ENCODE measurements around the gene CD74. TPM values are rescaled to one million over a fixed set of nuclear protein-coding genes. Genes with fewer than 3 reads are reported as not detected.

Gene CD74
- total RNA-seq, 1 experiment from 2014 or later: 12.7 TPM

DNA sequence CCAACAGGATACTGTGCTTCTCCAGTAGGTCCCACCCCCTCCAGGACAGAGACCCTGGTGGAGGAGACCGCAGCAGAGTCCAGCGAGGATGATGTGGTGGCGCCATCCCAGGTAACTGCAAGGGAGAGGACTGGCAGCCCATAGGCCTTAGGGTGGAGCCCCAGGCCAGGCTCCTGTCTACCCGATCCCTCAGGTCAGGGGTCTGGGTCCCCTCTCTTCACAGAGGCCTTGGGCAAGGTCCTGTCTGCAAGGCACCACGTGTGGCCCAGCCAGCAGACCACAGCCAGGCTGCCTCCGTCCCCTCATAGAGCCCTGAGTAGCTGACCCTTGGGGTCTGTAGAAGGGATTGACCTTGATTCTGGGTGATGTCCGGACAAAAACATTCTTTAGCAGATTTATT lies 20.0 kb downstream of the CD74 start:
- no peaks in the 10 kb centered on the region for H3K9me3 ChIP-seq (ENCODE audit: control insufficient read depth, insufficient read depth, low read depth, low read length)
- H3K27ac ChIP-seq (ENCODE audit: low read length): no peak overlapping the region
- intact Hi-C loops (cut with micrococcal nuclease; ENCODE audit: unreplicated experiment) (no loop called here), in situ Hi-C loops (cut with HindIII; ENCODE audit: low pct_unique_long_range_greater_than_20kb, low sequenced_read_pairs) (no loop called here)
- H3K4me3 ChIP-seq (ENCODE audit: low read depth in 2 of 2, low read length in 2 of 2): no peak overlapping the region
- H3K27me3 ChIP-seq (ENCODE audit: control insufficient read depth, insufficient read depth, low read length): no peaks in the 10 kb centered on the region
- TF ChIP-seq, protein P1, sequence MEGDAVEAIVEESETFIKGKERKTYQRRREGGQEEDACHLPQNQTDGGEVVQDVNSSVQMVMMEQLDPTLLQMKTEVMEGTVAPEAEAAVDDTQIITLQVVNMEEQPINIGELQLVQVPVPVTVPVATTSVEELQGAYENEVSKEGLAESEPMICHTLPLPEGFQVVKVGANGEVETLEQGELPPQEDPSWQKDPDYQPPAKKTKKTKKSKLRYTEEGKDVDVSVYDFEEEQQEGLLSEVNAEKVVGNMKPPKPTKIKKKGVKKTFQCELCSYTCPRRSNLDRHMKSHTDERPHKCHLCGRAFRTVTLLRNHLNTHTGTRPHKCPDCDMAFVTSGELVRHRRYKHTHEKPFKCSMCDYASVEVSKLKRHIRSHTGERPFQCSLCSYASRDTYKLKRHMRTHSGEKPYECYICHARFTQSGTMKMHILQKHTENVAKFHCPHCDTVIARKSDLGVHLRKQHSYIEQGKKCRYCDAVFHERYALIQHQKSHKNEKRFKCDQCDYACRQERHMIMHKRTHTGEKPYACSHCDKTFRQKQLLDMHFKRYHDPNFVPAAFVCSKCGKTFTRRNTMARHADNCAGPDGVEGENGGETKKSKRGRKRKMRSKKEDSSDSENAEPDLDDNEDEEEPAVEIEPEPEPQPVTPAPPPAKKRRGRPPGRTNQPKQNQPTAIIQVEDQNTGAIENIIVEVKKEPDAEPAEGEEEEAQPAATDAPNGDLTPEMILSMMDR (IDR thresholded peaks at IDR 0.05): no peak
- TF ChIP-seq SIN3A (IDR thresholded peaks at IDR 0.05; ENCODE audit: borderline replicate concordance, insufficient read depth, low read depth, low read length) (no peak), POLR2AphosphoS5 (IDR thresholded peaks at IDR 0.05; ENCODE audit: low read depth, low read length) (no peak), TCF7L2 (IDR thresholded peaks at IDR 0.05; ENCODE audit: low read depth, low read length) (no peak)
- POLR2A ChIA-PET: no interaction called here
- no TSS peak for BruUV-seq (replicated peaks)
- no peak for ATAC-seq
- H3K36me3 ChIP-seq (ENCODE audit: control insufficient read depth, insufficient read depth, low read length): peaks cover 14% of the 10 kb centered on the region
- no peaks in the 10 kb centered on the region for H3K4me1 ChIP-seq (ENCODE audit: control insufficient read depth, insufficient read depth, low read length)
- DNase-seq (ENCODE audit: low read depth, low spot score): no peak
- CTCF ChIA-PET: interaction anchor here (0.7 kb wide), 1 partner anchor 43 kb away, joined by 3 read pairs; no protein-coding TSS in a partner anchor

DNA sequence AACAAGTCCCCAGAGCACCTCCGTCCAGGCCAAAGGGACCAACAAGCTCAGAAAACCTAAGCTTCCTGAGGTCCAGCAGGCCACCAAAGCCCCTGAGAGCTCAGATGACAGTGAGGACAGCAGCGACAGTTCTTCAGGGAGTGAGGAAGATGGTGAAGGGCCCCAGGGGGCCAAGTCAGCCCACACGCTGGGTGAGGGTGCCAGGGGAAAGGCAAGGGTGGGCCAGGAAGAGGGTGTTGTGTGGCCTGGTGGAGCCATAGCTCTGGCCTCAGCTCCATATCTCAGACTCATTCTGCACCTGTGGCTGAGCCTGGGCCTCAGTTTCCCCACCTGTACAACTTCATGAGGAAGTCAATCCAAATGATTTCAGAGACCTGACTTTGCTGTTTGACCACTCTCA lies 20.7 kb downstream of the CD74 start:
- no peaks in the 10 kb centered on the region for H3K4me1 ChIP-seq (ENCODE audit: control insufficient read depth, insufficient read depth, low read length)
- intact Hi-C loops (cut with micrococcal nuclease; ENCODE audit: unreplicated experiment): no loop called here
- ChIA-PET CTCF (no interaction called here), POLR2A (no interaction called here)
- H3K27ac ChIP-seq (ENCODE audit: low read length): no peak overlapping the region
- no peak for ATAC-seq
- TF ChIP-seq REST (IDR thresholded peaks at IDR 0.05; ENCODE audit: insufficient read depth in 1 of 2, low read depth in 2 of 2, low read length in 1 of 2) (no peak), TCF7L2 (IDR thresholded peaks at IDR 0.05; ENCODE audit: low read depth, low read length) (no peak), POLR2AphosphoS5 (IDR thresholded peaks at IDR 0.05; ENCODE audit: low read depth, low read length) (no peak), SIN3A (IDR thresholded peaks at IDR 0.05; ENCODE audit: borderline replicate concordance, insufficient read depth, low read depth, low read length) (no peak)
- TF ChIP-seq, protein P1 (IDR thresholded peaks at IDR 0.05): no peak
- BruUV-seq (replicated peaks): no TSS peak
- H3K27me3 ChIP-seq (ENCODE audit: control insufficient read depth, insufficient read depth, low read length): no peaks in the 10 kb centered on the region
- DNase-seq (ENCODE audit: low read depth, low spot score): no peak
- H3K4me3 ChIP-seq (ENCODE audit: low read depth in 2 of 2, low read length in 2 of 2): no peak overlapping the region
- peaks cover 15% of the 10 kb centered on the region for H3K36me3 ChIP-seq (ENCODE audit: control insufficient read depth, insufficient read depth, low read length)
- in situ Hi-C loops (cut with HindIII; ENCODE audit: low pct_unique_long_range_greater_than_20kb, low sequenced_read_pairs): no loop called here
- no peaks in the 10 kb centered on the region for H3K9me3 ChIP-seq (ENCODE audit: control insufficient read depth, insufficient read depth, low read depth, low read length)
